Urothelium cell line (cell line): ENCODE data around the gene SNRNP70.
A peak's percentile ranks its signal among the peaks of the same experiment; 100 is the strongest.
"Not testable (repeated sequence)": the region's sequence is repeated elsewhere in the genome, so short reads cannot be mapped to it uniquely, and the experiment has no call there.

ENCODE experiments used
- DNase-seq: peaks from one replicate; pipeline ENCODE4 v3.0.0; 2011; ENCODE audit warnings: low spot score, mixed read lengths
- FAIRE-seq: peaks from 2 replicates; lab custom pipeline; 2011; peaks lifted over from hg19 to GRCh38; lab: Jason Lieb, UNC

Gene SNRNP70

GRCh38 chr19:49118565-49119410 is 33.5 kb downstream of the SNRNP70 start, which contains the start of gene C19orf73:
TSS of gene C19orf73 (minus strand) at chr19:49119143. CDS start at chr19:49119022, 121 bp downstream.
- DNase-seq = peak; percentile 98
- peak; percentile 98 for FAIRE-seq

- peak; percentile 67 for DNase-seq
- FAIRE-seq = peak; percentile 98
These were observed 34.4 kb downstream of the SNRNP70 start, which contains the start of gene PPFIA3 for GRCh38 chr19:49119411-49120324. TSS of gene PPFIA3 (plus strand) at chr19:49119544. CDS start at chr19:49127874, 8,330 bp downstream.

DNA sequence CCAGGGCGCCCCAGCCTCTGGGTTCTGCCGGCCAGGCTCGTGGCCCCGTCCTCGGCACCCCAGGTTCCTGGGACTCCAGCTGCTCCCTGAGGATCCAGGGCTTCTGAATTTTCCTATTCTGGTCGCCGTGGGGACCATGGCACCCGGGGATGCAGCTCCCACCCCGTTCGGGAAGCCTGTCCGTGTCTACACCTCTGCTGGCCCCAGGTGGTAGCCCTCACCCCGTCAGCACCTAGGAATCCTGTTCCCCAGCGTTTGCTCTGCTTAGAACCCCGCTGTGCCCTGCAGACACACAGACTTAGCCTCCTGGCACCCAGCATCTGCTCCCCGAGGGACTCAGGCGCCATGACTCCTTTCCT is 35.1 kb downstream of the SNRNP70 start:
- no peak for FAIRE-seq
- no peak for DNase-seq

DNA sequence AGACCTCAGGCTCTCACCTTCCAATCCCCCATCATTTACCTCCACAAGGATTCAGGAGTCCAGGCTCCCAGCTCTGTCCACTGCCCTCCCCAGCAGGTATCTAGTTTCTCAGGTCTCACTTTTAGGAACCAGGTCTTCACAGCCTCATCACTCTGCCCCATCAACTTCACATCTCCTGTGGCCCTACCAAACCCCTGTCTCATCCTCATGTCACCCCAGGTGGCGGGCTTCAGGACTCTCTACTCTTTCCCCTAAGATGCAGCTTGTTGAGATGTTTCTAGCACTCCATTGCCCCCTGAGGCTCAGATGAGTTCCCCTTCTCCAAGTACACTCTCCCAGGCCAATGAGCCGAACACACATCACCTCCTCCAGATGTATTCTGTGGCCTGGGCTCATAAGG is 35.6 kb downstream of the SNRNP70 start:
- no peak for FAIRE-seq
- no peak for DNase-seq

GRCh38 chr19:49121841-49122240 is 36.6 kb downstream of the SNRNP70 start:
- DNase-seq, FAIRE-seq: not testable (repeated sequence)

DNA sequence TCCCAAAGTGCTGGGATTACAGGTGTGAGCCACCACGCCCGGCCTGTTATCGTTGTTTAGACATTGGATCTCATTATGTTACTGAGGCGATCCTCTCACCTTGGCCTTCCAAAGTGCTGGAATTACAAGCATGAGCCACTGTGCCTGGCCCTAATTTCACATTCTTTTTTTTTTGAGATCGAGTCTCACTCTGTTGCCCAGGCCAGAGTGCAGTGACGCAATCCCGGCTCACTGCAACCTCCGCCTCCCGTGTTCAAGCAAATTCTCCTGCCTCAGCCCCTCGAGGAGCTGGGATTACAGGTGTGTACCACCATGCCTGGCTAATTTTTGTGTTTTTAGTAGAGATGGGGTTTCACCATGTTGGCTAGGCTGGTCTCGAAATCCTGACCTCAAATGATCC is 38.0 kb downstream of the SNRNP70 start:
- FAIRE-seq, DNase-seq: not testable (repeated sequence)

- no peak for DNase-seq
- no peak for FAIRE-seq
These were observed 39.9 kb downstream of the SNRNP70 start for GRCh38 chr19:49125025-49125731.

DNA sequence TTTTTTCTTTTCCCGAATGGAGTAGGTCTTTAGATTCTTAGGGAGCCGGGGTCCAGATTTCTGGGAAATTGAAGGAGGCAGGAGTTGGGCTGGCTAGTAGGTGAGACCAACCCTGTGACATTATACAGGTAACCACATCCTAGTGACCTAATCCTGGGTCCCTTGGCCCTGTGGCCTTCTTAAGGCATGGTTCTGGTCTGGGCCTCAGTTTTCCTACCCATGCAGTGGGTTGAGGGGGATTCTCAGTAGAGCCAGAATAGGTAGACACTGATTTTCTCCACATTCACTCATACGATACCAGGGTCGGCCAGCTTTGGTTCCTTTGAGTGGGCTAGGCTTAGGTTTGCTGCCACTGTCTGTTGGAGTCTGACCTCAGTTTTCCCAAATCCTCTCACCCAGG is 41.3 kb downstream of the SNRNP70 start:
- DNase-seq (no peak), FAIRE-seq (no peak)

GRCh38 chr19:49127225-49127624 is 42.0 kb downstream of the SNRNP70 start:
- not testable (repeated sequence) for FAIRE-seq

DNA sequence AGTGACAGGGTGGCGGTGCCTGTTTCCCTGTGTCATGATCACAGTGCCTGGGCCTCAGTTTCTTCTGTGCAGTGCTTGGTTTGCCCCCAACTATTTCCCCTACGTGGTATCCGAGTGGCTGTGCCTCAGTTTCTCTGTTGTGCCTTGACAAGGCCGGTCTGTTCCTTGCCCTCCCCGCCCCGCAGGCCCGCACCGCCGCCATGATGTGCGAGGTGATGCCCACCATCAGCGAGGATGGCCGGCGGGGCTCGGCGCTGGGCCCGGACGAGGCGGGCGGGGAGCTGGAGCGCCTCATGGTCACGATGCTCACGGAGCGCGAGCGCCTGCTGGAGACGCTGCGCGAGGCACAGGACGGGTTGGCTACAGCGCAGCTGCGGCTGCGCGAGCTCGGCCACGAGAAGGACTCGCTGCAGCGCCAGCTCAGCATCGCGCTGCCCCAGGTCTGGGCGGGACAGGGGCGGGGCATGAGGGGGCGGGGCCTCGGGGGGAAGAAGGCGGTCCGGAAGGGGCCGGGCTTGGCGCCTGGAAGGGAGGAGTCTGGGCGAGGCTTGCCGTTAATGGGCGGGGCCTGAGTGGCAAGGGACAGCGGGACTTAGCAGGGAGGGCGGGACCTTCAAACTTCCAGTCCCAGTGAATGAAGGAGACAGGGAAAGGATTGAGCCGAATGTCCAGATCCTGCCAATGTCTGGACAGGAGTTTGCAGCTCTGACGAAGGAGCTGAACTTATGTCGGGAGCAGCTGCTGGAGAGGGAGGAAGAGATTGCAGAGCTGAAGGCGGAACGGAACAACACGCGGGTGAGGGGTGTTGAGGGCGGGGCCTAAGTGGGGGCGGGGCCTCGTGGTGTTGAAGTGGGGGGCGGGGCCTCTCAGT is 42.7 kb downstream of the SNRNP70 start:
- DNase-seq (peak; percentile 97), FAIRE-seq (peak; percentile 27)

More at GRCh38 chr19:49127225-49127624, 42.0 kb downstream of the SNRNP70 start:
- DNase-seq = not testable (repeated sequence)

DNA sequence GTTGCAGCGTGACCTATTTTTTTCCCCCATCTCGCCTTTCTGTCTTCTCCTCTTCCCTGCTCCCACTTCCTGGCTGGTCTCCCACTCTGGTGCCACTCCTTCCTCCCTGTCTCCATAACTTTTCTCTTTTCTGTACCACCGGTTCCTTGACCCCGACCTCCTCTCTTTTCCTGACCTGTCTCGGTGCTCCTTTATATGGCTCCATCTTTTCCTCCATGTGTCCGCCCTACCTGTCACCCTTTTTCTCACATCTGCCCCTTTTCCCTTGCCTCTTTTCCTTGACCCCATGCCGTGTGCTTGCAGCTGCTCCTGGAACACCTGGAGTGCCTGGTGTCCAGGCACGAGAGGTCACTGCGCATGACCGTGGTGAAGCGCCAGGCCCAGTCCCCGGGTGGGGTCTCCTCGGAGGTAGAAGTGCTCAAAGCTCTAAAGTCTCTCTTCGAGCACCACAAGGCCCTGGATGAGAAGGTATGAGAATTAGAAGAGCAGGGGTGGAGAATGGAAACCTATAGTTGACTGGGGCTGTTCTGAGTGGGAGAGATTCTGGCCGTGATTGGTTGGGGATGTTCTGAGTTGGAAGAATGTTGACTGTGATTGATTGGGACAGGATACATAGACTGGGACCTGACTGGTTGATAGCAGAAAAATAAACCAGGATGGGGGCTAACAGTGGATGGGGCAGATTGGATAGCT is 43.4 kb downstream of the SNRNP70 start:
- DNase-seq (no peak), FAIRE-seq (no peak)

DNA sequence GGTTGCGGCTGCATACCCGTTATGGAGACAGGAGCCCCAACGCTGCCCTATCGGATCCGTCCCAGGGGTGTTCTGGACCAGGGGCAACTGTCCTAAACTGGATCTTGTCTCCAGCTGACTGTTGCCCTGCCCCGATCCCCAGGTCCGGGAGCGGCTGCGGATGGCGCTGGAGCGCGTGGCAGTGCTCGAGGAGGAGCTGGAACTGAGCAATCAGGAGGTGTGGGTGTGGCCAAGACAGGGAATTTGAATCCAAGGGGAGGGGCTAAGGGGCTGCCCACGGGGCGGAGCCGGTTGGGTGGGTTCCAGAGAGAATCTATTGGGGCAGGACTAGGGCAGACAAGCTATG is 44.0 kb downstream of the SNRNP70 start:
- no peak for FAIRE-seq

GRCh38 chr19:49130325-49130724 is 45.1 kb downstream of the SNRNP70 start:
- no peak for DNase-seq
- no peak for FAIRE-seq

More for the DNA sequence above, 44.0 kb downstream of the SNRNP70 start:
- peak; percentile 52 for DNase-seq

- FAIRE-seq (no peak), DNase-seq (no peak)
These were observed 47.8 kb downstream of the SNRNP70 start for GRCh38 chr19:49132974-49133609.

DNA sequence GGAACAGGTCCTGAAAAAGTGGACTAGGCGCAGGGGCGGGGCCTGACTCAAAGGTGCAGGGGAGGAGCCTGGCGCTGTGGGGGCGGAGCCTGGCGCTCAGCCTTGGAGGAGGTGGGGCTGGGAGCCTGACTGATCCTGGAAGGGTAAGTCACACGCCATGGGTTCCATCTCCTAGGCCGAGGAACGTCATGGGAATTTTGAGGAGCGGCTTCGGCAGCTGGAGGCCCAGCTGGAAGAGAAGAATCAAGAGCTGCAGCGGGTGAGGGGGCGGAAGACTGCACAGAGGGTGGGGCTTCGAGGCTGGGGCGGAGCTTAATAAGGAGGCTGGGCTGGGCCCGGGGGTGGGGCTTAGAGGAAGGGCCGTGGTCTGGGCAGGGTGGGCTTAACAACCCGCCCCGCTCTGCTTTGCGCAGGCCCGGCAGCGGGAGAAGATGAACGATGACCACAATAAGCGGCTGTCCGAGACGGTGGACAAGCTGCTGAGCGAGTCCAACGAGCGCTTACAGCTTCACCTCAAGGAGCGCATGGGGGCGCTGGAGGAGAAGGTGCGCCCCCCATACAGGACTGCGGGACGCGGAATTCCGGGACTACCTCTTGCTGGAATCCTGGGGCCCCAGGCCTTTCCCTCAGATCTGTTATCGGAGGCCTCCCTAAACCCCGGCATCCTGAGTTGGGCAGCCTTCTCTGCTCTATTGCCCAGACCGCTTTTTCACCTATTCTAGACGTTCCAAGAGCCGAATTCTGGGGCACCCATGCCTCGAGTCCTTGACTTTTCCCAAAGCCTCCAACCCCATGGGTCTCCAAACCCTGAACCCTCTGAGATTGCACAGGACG is 48.6 kb downstream of the SNRNP70 start:
- no peak for DNase-seq
- FAIRE-seq = no peak

DNA sequence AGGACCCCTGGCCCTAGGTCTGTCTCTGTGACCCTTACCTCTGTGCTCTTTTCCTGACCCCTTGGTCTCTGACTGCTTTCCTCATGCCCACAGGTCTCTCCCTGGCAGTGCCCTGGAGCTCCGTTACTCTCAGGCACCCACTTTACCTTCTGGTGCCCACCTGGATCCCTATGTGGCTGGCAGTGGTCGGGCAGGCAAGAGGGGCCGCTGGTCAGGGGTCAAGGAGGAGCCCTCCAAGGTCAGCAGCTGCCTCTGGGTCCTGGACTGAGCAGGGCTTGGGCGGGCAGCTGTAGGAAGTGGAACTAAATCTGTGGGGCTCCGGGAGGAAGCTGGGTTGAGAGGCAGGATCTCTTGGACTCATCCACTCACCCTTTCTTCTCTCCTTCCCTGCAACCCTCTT is 50.4 kb downstream of the SNRNP70 start:
- FAIRE-seq = no peak
- no peak for DNase-seq

GRCh38 chr19:49136771-49137171 is 51.5 kb downstream of the SNRNP70 start:
- DNase-seq = no peak
- no peak for FAIRE-seq

- FAIRE-seq = no peak
- no peak for DNase-seq
These were observed 55.7 kb downstream of the SNRNP70 start for GRCh38 chr19:49140951-49141350.
